Activated naive CD4-positive, alpha-beta T cell treated with anti-CD3 and anti-CD28 coated beads, Interleukin-2, amount 50 U/mL, for 24 hours (primary cell): Measurements from ENCODE around the gene BCL11B.

Source experiments
- H3K27ac Mint-ChIP-seq: one replicate; pipeline ENCODE4 v1.8.0; 2021; ENCODE audit warnings: mild to moderate bottlenecking, mixed read lengths
- H3K27me3 Mint-ChIP-seq: one replicate; pipeline ENCODE4 v1.8.0; 2021; ENCODE audit warnings: mixed read lengths
- H3K36me3 Mint-ChIP-seq: one replicate; pipeline ENCODE4 v1.8.0; 2021; ENCODE audit warnings: mixed read lengths
- H3K4me1 Mint-ChIP-seq: one replicate; pipeline ENCODE4 v1.8.0; 2021; ENCODE audit warnings: mixed read lengths
- H3K4me3 Mint-ChIP-seq: one replicate; pipeline ENCODE4 v1.8.0; 2021; ENCODE audit warnings: mild to moderate bottlenecking, mixed read lengths
- H3K9me3 Mint-ChIP-seq: one replicate; pipeline ENCODE4 v1.8.0; 2021; ENCODE audit warnings: mixed read lengths

Gene BCL11B

GRCh38 chr14:99124482-99125105, 147.4 kb downstream of the BCL11B start:
- peaks cover 2% of the 10 kb centered on the region for H3K36me3 Mint-ChIP-seq
- no peak overlapping the region for H3K4me3 Mint-ChIP-seq
- peaks cover 12% of the 10 kb centered on the region for H3K4me1 Mint-ChIP-seq
- H3K27ac Mint-ChIP-seq: no peak overlapping the region
- no peaks in the 10 kb centered on the region for H3K9me3 Mint-ChIP-seq
- no peaks in the 10 kb centered on the region for H3K27me3 Mint-ChIP-seq

DNA sequence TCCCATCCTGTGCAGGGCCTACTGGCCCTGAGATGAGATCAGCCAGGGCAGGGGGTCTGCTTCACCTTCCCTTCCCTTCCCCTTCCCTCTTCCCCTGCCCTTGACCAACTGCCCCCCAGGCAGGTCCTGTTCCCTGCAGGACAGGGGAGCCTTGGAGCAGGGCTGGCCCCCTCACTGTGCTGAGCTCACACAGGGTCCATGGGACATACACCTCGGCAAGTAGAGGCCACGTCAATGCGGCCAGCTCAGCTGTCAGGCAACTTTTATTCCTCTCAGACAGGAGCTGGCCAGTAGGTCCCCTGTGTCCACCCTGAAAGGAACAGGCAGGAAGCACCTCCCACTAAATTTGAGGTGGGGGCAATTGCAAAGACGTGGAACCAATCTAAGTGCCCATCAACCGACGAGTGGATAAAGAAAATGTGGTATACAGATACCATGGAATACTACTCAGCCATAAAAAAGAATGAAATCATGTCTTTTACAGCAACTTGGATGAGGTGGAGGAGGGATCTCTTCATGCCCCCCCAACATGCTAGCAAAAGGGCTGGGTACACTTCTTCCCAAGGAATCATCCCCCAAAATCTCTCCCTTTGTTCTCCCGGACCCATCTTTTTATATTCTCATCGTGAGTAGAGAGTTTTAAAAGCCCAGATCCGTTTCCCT, 148.7 kb downstream of the BCL11B start:
- Mint-ChIP-seq H3K27ac (no peak overlapping the region), H3K9me3 (no peaks in the 10 kb centered on the region), H3K36me3 (peaks cover 2% of the 10 kb centered on the region), H3K4me3 (no peak overlapping the region), H3K27me3 (no peaks in the 10 kb centered on the region), H3K4me1 (peaks cover 15% of the 10 kb centered on the region)

GRCh38 chr14:99122521-99123125, 149.4 kb downstream of the BCL11B start:
- no peak overlapping the region for H3K4me3 Mint-ChIP-seq
- H3K9me3 Mint-ChIP-seq: no peaks in the 10 kb centered on the region
- H3K27ac Mint-ChIP-seq: no peak overlapping the region
- peaks cover 18% of the 10 kb centered on the region for H3K4me1 Mint-ChIP-seq
- H3K27me3 Mint-ChIP-seq: no peaks in the 10 kb centered on the region
- peaks cover 2% of the 10 kb centered on the region for H3K36me3 Mint-ChIP-seq

DNA sequence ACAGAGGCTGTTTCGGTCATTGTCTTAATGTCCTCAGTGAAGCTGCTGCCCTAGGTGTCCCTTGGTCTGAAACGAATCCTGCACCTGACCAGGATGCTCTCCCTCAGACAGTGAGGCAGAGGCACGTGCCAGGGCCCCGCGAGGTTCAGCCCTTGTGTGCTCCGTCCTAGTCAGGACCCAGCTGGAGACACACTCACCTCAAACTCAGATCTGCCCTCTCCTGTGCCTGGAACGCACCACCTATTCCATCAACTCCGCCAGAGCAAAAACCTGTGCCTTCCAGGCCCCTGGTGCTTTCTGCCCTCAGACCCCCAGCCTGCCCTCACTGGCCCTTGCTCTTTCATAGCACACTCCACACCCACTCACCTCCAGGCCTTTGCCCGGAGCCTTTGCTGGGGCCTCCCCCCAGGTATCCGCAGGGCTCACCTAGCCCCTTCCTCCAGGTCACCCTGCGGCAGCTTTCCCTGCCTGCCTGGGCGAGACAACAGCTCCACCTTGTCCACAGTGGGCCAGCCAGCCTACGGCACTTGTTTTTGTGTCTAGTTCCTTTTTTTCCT, 150.6 kb downstream of the BCL11B start:
- Mint-ChIP-seq H3K36me3 (peaks cover 2% of the 10 kb centered on the region), H3K27ac (peak overlapping the region; percentile 24), H3K4me3 (no peak overlapping the region), H3K9me3 (no peaks in the 10 kb centered on the region), H3K4me1 (peaks cover 18% of the 10 kb centered on the region), H3K27me3 (no peaks in the 10 kb centered on the region)

DNA sequence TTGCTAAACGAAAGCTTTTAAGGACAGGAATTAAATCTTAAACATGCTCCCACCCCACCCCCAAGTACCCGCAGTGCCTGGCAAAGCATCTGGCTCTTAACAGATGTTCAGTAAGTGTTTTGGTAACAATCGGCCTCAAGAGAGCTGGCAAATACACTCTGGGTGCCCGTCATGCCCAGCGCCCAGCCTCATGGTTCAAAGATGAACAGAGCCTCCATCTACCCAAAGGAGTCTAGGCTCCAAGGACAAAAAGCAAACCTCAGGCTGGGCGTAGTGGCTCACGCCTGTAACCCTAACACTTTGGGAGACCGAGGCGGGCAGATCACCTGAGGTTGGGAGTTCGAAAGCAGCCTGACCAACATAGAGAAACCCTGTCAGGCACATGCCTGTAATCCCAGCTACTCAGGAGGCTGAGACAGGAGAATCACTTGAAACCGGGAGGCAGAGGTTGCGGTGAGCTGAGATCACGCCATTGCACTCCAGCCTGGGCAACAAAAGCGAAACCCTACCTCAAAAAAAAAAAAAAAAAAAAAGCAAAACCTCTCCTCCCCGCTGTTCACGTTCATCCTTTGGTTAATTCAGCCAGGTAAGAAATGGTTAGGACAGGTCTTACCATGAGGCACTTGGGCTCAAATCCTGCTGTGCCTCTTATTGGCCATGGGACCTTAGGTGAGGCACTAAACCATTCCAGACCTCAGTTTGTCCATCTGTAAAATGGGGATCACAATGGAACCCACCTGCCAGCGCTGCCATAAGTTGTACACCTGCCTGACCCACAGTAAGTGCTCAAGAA, 151.3 kb downstream of the BCL11B start:
- H3K36me3 Mint-ChIP-seq: peaks cover 2% of the 10 kb centered on the region
- no peak overlapping the region for H3K4me3 Mint-ChIP-seq
- H3K27me3 Mint-ChIP-seq: no peaks in the 10 kb centered on the region
- H3K27ac Mint-ChIP-seq: no peak overlapping the region
- H3K9me3 Mint-ChIP-seq: no peaks in the 10 kb centered on the region
- H3K4me1 Mint-ChIP-seq: peaks cover 18% of the 10 kb centered on the region

- H3K4me1 Mint-ChIP-seq: peaks cover 14% of the 10 kb centered on the region
Observed at GRCh38 chr14:99119554-99120525, 152.2 kb downstream of the BCL11B start.

More at GRCh38 chr14:99119554-99120525, 152.2 kb downstream of the BCL11B start:
- Mint-ChIP-seq H3K27ac (no peak overlapping the region), H3K27me3 (no peaks in the 10 kb centered on the region), H3K4me3 (no peak overlapping the region), H3K9me3 (peaks cover 4% of the 10 kb centered on the region), H3K36me3 (peaks cover 4% of the 10 kb centered on the region)
